HEK293T (cell line): Measurements from ENCODE around the gene RPS6KA5.

ENCODE experiments used
- CTBP1 ChIP-seq: fragments of 450-650 bp; IDR thresholded peaks from 2 replicates; pipeline ENCODE4 v1.6.1; 2016; ENCODE audit warnings: borderline replicate concordance
- PKNOX1 ChIP-seq: fragments of 450-650 bp; IDR thresholded peaks from 2 replicates; pipeline ENCODE4 v1.6.1; 2016

GRCh38 chr14:91108941-91109611 lies 48.6 kb upstream of the RPS6KA5 start:
- TF ChIP-seq CTBP1 (no peak), PKNOX1 (no peak)
